HG02588 (cell line): ENCODE data around the gene PKD1L1.

Source experiments
- ATAC-seq: cut with Tn5 transposase; IDR thresholded peaks from one replicate; pipeline ENCODE4 v1.9.1; 2021; ENCODE audit warnings: mild to moderate bottlenecking, moderate library complexity; ENCODE audit not compliant: unreplicated experiment

Gene PKD1L1

GRCh38 chr7:47878662-47879061, 69.6 kb downstream of the PKD1L1 start:
- no peak for ATAC-seq

GRCh38 chr7:47877336-47877735, 70.9 kb downstream of the PKD1L1 start:
- no peak for ATAC-seq

GRCh38 chr7:47875998-47876744, 72.1 kb downstream of the PKD1L1 start:
- no peak for ATAC-seq

- no peak for ATAC-seq
Observed at GRCh38 chr7:47875406-47875805, 72.9 kb downstream of the PKD1L1 start.

- ATAC-seq, result no peak
Observed at GRCh38 chr7:47873762-47874161, 74.5 kb downstream of the PKD1L1 start.

GRCh38 chr7:47867286-47867685, 81.0 kb downstream of the PKD1L1 start:
- ATAC-seq, result no peak

GRCh38 chr7:47866120-47866519, 82.1 kb downstream of the PKD1L1 start:
- no peak for ATAC-seq

- no peak for ATAC-seq
Observed at GRCh38 chr7:47852330-47853245, 95.7 kb downstream of the PKD1L1 start.

- ATAC-seq, result no peak
Observed at GRCh38 chr7:47847207-47847606, 101.1 kb downstream of the PKD1L1 start.

- no peak for ATAC-seq
Observed at GRCh38 chr7:47846138-47846836, 102.0 kb downstream of the PKD1L1 start.

- ATAC-seq, result no peak
Observed at GRCh38 chr7:47844311-47844710, 104.0 kb downstream of the PKD1L1 start.

- no peak for ATAC-seq
Observed at GRCh38 chr7:47843291-47843690, 105.0 kb downstream of the PKD1L1 start.

- ATAC-seq, result no peak
Observed at GRCh38 chr7:47839381-47839780, 108.9 kb downstream of the PKD1L1 start.

GRCh38 chr7:47837826-47838225, 110.4 kb downstream of the PKD1L1 start:
- ATAC-seq, result no peak

GRCh38 chr7:47836503-47837202, 111.6 kb downstream of the PKD1L1 start:
- ATAC-seq, result no peak

- ATAC-seq, result no peak
Observed at GRCh38 chr7:47836080-47836479, 112.2 kb downstream of the PKD1L1 start.

- no peak for ATAC-seq
Observed at GRCh38 chr7:47833211-47833610, 115.1 kb downstream of the PKD1L1 start.

GRCh38 chr7:47832105-47832715, 116.1 kb downstream of the PKD1L1 start:
- ATAC-seq, result no peak

GRCh38 chr7:47830015-47830414, 118.3 kb downstream of the PKD1L1 start:
- no peak for ATAC-seq

- no peak for ATAC-seq
Observed at GRCh38 chr7:47827871-47828270, 120.4 kb downstream of the PKD1L1 start.
